ENCODE measurements around the gene CCDC150.
"Not testable (repeated sequence)": the region's sequence is repeated elsewhere in the genome, so short reads cannot be mapped to it uniquely, and the experiment has no call there.

Gene CCDC150

DNA sequence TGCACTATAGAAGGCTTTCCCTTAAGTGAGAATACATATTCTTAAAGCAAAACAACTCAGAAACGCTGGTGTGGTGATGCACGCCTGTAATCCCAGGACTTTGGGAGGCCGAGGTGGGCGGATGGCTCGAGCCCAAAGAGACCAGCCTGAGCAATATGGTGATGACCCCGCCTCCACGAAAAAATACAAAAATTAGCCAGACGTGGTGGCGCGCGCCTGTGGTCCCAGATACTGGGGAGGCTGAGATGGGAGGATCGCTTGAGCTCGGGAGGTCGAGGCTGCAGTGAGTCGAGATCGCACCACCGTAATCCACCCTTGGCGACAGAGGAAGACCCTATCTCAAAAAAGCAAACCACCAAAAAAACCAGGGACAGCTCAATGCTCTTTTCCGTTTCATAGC, 750 bp upstream of the CCDC150 start:
- DNase-seq: no peak

DNA sequence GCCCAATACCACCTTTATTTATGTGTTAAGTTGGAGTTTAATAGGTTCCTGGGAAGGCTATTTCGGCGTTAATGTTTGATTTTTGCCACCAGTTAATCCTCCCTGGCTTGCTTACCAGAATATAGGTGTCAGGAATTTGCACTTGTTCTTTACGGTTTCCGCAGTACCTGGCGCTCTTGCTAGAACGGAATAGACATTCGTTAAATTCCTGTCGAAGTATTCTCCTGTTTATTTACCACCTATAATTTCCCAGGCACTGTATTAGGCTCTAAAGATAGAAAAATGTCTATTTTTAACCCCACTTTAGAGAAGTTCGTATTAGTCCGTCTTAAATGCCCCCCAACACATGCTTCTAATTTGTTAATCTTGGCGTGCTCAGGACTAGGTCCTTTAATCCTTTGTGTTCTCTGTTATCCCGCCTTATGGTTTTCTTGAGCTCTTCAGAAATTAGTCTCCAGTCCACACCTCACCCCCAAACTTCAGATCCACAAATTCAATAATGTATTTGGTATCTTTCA, 575 bp downstream of the CCDC150 start:
- DNase-seq: no peak

DNA sequence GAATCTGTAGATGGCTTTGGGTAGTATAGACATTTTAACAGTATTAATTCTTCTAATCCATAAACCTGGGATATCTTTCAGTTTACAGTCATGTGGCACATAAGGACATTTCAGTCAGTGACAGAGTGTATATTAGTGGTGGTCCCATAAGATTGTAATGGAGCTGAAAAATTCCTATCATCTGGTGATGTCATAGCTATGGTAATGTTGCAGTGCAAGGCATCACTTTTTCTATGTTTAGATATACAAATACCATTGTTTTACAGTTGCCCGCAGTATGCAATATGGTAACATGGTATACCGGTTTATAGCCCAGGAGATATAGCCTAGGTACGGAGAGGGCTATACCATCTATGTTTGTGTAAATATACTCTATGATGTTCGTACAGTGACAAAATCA, 9.7 kb downstream of the CCDC150 start:
- DNase-seq: no peak

DNA sequence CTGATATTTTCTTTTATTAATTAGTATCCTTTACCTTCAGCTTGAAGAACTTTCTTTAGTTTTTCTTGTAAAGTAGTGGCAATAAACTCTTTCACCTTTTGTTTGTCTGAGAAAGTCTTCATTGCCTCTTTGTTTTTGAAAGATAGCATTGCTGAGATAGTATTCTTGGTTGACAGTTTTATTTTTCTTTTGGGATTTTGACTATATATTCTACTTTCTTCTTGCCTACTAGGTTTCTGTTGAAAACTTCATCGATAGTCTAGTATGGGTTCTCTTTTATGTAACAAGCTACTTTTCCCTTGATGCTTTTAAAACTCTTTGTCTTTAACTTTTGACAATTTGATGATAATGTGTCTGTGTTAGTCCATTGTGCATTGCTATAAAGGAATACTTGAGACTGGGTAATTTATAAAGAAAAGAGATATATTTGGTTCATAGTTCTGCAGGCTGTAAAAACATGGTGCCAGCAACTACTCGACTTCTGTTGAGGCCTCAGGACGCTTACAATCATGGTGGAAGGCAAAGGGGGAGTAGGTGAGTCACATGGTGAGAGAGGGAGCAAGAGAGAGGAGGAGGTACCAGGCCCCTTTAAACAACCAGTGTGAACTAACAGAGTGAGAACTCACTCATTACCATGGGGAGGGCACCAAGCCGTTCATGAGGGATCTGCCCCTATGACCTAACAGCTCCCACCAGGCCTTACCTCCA, 12.0 kb downstream of the CCDC150 start:
- DNase-seq: no peak

DNA sequence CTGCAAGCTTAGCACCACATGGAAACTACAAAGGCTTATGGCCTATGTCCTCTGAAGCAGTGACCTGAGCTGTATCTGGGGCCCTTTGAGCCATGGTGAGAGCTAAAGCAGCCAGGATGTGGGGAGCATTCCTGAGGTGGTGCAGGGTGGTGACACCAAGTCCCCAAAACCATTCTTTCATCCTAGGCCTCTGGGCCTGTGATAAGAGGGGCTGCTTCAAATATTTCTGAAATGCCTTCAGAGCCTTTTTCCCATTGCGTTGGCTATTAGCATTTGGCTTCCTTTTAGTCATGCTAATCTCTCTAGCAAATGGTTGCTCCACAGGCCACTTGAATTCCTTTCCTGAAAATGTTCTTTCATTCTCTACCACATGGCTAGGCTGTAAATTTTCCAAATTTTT, 13.4 kb downstream of the CCDC150 start:
- DNase-seq: no peak

DNA sequence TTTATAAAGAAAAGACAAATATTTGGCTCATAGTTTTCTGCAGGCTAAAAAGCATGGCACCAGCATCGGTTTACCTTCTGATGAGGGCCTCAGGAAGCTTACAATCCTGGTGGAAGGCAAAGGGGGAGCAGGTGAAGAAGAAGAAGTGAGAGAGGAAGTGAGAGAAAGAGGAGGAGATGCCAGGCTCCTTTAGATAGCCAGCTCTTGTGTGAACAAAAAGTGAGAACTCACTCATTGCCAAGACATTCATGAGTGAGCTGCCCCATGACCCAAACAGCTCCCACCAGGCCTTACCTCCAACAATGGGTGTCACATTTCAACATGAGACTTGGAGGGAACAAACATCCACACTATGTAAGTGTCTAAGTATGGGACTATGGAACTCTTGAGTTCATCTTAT, 14.3 kb downstream of the CCDC150 start:
- no peak for DNase-seq

DNA sequence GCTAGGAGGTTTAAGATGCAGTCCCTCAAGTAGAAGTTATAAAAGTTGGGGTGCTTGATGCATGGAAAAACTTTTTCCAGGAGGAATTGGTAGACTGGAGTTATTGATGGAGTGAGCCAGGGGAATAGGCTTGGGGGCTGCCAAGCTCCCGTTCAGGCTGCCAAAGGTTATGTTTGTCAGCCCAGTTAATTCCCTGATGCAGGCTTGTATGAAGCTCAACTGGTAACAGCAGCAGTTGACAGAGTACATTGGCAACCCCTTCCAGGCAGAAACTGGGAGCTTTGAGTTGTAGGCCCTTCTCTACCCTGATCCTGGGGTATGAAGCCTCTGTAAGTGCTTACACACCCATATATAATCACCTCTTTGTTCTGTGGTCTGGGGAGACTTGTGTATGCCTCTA, 16.2 kb downstream of the CCDC150 start:
- DNase-seq: no peak

DNA sequence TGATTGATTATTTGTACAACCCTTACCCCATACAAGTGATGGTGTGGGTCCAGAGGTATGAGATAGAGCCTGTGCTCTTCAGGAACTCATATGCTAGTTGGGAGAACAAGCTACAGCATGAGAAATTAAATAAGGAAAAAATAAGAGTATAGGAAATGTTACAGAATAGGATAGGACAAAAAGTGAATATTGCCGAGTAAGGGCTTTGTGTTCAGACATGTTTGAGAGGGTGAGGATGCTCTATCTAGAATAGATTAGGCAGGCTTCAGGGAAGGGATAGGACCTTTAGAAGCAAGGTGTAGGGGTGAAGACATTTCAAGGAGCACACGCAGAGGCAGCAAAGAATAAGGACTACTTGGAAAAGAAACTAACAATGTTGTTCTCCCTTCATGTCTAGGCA, 17.8 kb downstream of the CCDC150 start:
- DNase-seq: no peak

DNA sequence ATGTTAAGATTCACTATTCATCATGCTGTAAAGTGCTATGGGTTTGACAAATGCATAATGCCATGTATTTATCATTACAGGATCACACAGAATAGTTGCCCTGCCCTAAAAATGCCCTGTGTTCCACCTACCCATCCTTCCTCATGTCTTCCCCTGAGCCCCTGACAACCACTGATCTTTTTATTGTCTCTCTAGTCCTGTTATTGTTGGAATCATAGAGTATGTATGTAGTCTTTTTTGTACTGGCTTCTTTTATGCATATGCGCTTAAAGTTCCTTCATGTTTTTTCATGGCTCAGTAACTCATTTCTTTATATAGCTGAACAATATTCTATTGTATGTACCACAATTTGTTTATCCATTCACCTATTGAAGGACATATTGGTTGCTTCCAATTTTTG, 20.3 kb downstream of the CCDC150 start:
- DNase-seq: no peak

DNA sequence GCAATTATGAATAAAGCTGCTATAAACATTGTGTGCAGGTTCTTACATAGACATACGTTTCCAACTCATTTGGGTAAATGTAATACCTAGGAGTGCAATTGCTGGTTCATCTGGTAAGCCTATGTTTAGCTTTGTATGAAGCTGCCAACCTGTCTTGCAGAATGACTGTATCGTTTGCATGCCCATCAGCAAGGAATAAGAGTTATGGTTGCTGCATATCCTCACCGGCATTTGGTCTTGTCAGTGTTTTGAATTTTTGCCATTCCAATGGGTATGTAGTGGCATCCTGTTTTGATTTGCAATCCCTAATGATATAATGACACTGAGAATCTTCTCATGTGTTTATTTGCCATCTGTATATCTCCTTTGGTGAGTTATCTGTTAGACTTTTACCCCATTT, 20.7 kb downstream of the CCDC150 start:
- no peak for DNase-seq

DNA sequence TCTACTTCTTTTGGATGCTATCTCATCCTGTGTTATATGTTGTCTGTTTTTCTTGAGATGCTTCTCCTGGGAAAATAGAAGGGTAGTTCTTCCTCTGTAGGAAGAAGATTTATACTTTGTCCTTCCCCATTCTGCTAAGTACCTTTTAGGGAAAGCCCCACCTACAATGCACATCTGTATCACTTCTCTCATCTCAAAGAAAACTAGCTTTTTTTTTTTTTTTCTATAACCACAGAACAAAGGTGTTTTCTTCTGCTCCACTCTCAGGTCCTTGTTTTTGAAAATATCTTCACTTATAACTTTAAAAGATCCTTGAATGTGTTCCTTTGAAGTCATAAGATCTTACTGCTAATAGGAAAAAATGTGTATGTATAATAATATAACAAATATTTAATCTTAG, 30.8 kb downstream of the CCDC150 start:
- no peak for DNase-seq

DNA sequence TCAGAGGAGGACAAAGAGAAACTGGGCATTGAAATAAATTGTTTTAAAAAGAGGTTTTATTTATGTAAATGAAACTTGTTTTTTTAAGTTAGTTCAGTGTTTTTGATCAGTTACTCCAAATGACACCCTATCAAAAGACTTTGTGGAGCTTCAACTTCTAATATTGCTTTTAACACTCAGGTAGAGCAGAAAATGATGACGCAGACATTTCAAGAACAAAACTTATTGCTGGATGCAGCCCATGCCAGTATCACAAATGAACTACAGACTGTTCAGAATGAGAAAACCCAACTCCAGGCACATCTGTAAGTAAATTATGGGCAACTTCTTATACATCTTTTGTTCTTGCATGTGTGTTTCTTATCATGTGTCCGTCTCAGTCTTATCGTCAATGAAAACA, 36.4 kb downstream of the CCDC150 start:
- DNase-seq: no peak

DNA sequence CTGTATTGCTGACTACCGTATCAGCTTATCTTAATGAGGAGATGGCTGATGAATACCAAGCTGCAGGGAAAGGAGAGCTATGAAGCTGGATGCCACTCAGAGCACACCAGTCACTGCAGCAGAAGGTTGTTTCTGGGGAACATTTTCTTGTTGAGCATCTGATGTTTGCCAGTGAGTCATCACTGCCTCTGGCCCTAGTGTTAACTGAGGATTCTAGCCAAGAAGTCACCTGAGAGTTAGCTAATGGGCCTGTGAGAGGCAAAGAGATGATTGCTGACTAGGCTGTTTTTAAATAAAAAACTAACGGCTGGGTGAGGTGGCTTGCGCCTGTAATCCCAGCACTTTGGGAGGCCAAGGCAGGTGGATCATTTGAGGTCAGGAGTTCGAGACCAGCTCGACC, 37.9 kb downstream of the CCDC150 start:
- DNase-seq: no peak

DNA sequence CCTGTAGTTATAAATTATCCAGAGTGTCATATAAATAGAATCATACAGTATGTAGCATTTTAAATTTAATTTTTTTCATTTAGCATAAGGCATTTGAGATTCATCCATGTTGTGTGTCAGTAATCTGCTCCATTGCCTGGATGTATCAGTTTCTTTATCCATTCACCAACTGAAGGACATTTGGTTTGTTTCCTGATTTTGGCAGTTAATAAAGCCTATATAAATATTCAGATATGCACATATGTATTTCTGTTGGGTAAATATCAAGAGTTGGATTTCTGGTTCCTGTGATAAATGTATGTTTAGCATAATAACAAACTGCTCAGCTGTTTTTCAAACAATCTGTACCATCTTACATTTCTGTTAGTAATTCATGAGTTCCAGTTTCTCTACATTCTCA, 39.9 kb downstream of the CCDC150 start:
- DNase-seq: no peak

DNA sequence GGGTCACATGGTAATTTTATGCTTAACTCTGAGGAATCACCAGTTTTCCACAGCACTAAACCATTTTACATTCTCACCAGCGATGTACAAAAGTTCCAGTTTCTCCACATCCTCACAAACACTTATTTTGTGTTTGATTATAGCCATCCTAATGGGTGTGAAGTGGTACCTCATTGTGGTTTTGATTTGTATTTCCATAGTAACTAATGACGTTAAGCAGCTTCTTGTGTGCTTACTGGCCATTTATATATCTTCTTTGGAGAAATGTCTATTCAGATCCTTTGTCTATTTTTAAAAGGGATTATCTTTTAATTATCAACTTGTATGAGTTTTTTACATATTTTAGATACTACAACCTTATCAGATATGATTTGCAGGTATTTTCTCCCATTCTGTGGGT, 42.0 kb downstream of the CCDC150 start:
- DNase-seq: no peak

DNA sequence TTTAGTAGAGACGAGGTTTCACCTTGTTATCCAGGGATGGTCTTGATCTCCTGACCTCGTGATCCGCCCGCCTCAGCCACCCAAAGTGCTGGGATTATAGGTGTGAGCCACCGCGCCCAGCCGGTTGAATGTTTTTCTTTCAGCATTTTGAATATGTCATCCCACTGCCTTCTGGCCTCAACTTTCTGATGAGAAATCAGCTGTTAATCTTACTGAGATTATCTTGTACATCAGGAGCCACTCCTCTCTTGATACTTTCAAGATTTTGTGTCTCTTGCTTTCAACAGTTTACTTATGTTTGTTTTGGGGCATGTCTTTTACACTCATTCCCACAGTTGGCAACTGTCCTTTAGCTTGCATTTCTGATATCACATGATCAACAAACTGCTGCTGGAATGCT, 46.3 kb downstream of the CCDC150 start:
- DNase-seq: no peak

DNA sequence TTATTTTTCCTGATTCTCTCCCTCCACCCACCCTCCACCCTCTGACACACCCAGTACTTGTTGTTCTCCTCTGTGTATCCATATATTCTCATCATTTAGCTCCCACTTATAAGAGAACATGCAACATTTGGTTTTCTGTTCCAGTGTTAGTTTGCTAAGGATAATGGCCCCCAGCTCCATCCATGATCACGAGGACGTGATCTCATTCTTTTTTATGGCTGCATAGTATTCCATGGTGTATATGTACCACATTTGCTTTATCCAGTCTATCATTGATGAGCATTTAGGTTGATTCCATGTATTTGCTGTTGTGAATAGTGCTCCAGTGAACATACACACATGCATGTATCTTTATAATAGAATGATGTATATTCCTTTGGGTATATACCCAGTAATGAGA, 47.2 kb downstream of the CCDC150 start:
- not testable (repeated sequence) for DNase-seq

DNA sequence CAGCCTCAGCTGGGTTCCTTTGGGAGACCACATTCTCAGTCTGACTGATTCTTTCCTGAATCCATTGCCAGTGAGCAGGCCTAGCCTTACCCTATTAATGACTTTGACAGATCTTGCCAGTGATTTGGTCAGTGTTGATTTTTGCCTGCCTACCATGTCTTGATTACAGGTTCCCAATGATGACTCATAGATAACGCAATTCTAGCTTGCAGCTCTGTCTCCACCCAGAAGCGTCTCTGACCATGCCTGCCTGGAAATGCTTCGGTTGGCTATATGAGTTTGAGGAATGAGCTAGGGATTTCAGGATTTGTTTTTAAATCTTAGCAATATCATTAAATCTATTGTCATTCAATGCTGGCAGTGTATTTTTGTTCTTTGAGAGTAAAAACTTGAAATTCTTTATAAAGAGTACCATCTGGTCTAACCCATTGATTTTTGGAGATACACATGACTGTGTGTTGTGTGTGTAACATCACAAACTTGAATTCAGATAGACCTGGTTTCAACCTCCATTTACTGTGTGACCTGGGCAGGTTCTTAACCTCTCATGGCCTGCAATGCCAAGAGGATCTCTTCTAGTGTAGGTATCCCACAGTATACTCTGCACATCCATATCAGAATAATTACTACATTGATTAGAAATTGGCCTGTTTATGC, 57.0 kb downstream of the CCDC150 start:
- DNase-seq: no peak

DNA sequence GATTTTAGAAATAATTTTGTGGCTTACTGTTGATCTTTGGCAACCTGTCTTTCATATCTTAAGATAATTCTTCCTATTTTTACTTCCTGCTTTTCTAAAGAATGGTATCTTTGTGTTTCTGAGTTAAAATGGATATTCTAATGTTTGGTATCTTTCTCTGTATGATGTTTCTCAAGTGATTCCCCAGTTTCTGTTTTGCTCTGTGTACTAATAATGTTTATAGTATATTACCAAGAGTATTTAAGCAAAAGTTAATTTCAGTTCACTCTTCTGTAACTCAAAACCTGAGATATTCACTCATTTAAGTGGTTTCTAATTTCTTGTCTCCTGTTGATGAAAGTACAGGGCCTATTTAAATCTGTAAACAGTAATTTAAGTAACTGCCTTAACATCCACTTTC, 58.3 kb downstream of the CCDC150 start:
- no peak for DNase-seq

DNA sequence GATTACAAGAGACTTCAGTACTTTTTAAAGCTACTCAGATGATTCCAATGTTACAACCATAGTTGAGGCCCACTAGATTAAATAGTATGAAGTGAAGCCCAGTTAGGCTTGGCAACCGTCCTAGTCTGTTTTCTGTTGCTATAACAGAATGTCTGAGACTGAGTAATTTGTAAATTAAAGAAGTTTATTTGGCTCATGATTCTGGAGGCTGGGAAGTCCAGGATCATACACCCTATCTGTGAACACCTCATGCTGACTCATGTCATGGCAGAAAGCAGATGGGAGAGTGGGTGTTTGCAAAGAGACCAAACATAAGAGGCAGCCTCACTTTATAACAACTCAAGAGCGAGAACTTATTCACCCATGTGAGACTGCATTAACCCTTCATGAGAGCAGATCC, 63.1 kb downstream of the CCDC150 start:
- DNase-seq: no peak

DNA sequence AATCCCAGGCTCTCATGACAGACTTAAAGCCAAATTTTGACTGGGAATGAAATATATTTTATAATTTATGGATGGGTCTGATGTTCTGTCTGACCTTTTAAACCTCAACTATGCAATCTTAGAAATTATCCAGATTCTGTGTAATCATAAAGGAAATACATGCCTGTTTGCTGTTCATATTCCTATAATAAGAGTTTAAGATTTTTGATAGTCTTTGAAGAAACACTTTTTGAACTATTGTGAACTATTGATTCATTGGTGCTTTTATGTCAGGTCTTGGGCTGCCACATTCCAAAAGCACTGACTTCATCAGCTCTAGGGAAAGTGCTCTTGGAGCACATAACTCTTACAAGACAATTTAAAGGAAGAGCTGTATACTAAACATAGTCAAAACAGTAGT, 64.2 kb downstream of the CCDC150 start:
- no peak for DNase-seq

DNA sequence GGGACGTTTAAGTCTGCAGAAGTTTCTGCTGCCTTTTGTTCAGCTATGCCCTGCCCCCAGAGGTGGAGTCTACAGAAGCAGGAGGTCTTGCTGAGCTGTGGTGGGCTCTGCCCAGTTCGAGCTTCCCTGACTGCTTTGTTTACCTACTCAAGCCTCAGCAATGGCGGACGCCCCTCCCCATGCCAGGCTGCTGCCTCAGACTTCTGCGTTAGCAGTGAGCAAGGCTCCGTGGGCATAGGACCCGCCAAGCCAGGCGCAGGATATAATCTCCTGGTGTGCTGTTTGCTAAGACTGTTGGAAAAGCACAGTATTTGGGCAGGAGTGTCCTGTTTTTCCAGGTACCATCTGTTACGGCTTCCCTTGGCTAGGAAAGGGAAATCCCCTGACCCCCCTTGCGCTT, 70.5 kb downstream of the CCDC150 start:
- DNase-seq: not testable (repeated sequence)

DNA sequence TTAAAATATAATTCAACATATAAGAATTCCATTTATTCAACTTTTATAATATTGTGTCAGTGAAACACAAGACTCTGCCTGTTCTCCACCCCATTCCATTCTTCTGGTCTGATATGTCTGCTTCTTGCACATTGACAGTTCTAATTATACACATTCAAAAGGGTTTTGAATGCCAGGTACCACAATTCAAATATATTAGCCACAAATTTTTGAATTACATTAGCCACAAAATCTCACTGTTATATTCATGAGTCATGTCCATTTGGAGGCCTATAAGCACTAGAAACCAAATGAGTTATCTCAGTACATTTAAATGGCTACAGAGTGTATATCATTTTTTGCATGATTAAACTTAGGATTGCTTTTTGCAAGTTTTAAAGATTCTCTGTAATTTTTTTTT, 72.1 kb downstream of the CCDC150 start:
- no peak for DNase-seq

DNA sequence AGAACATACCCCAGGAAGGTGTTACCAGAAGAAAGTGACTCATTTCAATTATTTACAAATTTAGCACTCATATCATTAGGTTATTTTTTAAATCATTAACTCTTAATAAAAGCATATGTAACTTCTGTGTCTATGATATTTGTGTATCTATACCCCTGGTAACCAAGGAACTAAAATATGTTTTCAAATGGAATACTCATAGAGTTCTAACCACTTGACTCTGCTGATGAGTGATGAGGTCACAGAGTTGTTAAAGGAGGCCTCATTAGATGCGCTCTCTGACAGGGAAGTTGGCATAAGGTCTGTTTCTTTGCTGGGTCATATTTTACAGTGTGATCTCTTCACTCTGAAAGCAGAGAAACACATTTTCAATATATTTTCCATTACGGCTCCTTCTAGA, 73.4 kb downstream of the CCDC150 start:
- DNase-seq: no peak

Data from CD4-positive, alpha-beta T cell treated with Interleukin-10 for 1 hour (primary cell).